ENCODE measurements around the gene STKLD1. TPM values are rescaled to one million over a fixed set of nuclear protein-coding genes. Genes with fewer than 3 reads are reported as not detected.
"Not testable (repeated sequence)": the region's sequence is repeated elsewhere in the genome, so short reads cannot be mapped to it uniquely, and the experiment has no call there.

STKLD1 gene
- total RNA-seq, 1 experiment from 2014 or later, result 4.1 TPM

DNA sequence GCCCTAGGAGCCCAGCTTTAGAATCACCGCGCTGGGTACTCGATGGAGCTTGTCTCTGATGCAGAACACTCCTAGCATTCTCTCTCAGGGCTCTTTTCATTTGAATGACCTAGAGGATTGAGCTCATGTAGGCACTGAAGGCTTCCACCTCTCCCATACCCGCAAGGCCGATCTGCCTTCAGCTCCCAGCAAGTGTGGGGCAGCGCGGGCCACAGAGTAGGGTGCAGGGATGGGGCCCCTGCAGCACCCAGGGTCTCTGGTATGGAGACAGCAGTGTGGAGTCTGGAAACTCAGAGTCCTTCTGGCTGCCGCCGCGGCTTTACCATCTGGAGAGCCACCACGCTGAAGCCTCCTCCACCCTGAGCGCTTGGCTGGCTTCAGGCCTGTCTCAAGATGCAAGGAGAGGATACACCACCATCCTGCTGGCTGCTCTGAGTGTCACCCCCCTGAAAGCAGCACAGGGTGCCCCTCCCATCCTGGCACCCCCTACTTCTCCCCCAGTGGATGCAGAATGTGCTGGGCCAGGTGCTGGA, 12.9 kb downstream of the STKLD1 start:
- no TSS peak for BruUV-seq (replicated peaks)
- TF ChIP-seq EZH2 (IDR thresholded peaks at IDR 0.05; ENCODE audit: low read length, unreplicated experiment) (no peak), EZH2phosphoT487 (IDR thresholded peaks at IDR 0.05; ENCODE audit: borderline replicate concordance, low read length) (no peak)
- TF ChIP-seq, protein P1, sequence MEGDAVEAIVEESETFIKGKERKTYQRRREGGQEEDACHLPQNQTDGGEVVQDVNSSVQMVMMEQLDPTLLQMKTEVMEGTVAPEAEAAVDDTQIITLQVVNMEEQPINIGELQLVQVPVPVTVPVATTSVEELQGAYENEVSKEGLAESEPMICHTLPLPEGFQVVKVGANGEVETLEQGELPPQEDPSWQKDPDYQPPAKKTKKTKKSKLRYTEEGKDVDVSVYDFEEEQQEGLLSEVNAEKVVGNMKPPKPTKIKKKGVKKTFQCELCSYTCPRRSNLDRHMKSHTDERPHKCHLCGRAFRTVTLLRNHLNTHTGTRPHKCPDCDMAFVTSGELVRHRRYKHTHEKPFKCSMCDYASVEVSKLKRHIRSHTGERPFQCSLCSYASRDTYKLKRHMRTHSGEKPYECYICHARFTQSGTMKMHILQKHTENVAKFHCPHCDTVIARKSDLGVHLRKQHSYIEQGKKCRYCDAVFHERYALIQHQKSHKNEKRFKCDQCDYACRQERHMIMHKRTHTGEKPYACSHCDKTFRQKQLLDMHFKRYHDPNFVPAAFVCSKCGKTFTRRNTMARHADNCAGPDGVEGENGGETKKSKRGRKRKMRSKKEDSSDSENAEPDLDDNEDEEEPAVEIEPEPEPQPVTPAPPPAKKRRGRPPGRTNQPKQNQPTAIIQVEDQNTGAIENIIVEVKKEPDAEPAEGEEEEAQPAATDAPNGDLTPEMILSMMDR (conservative IDR thresholded peaks at IDR 0.05; ENCODE audit: low read depth, low read length), result no peak

DNA sequence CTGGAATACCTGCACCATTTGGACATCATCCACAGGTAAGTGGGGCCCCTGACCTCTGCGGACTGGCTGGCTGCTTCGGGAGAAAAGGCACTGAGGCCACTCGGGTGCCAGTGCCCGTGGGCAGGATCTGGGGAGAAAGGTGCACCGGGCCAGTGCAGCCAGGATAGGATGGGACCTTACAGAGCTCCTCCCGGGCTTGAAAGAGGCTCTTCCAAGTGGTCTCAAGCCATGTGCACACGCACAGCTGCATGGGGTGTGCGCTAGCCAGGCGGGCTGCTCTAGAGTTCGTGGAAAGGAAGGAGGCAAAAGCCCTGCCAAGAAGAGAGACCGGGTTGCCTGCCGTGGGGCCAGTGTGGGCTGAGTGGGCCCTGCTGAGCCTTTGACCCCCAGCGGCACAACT, 13.4 kb downstream of the STKLD1 start:
- no peaks in the 10 kb centered on the region for H3K9me3 ChIP-seq (ENCODE audit: low read length)
- no peak overlapping the region for H3K9ac ChIP-seq (ENCODE audit: low read length)
- H3K27me3 ChIP-seq (ENCODE audit: low read length), result no peaks in the 10 kb centered on the region
- H3K79me2 ChIP-seq (ENCODE audit: low read length), result no peaks in the 10 kb centered on the region
- no TSS peak for BruUV-seq (replicated peaks)
- H3K4me2 ChIP-seq (ENCODE audit: low read length), result no peak overlapping the region
- no peaks in the 10 kb centered on the region for H3F3A ChIP-seq (ENCODE audit: low read length, unreplicated experiment)
- intact Hi-C loops (cut with micrococcal nuclease), result no loop called here
- TF ChIP-seq EZH2phosphoT487 (IDR thresholded peaks at IDR 0.05; ENCODE audit: borderline replicate concordance, low read length), result no peak
- TF ChIP-seq EZH2 (IDR thresholded peaks at IDR 0.05; ENCODE audit: low read length, unreplicated experiment), result no peak
- TF ChIP-seq, protein P1 (conservative IDR thresholded peaks at IDR 0.05; ENCODE audit: low read depth, low read length), result no peak
- ATAC-seq (no peak), DNase-seq (no peak)
- CTCF ChIA-PET, result no interaction called here
- H4K20me1 ChIP-seq (ENCODE audit: low read length), result no peaks in the 10 kb centered on the region
- H3K9me2 ChIP-seq (replicated peaks; ENCODE audit: low read length), result no peaks in the 10 kb centered on the region
- H2AFZ ChIP-seq (ENCODE audit: low read length), result no peak overlapping the region
- no peaks in the 10 kb centered on the region for H3K36me3 ChIP-seq (ENCODE audit: low read depth, low read length)
- H3K4me3 ChIP-seq (ENCODE audit: low read length), result no peak overlapping the region
- H3K27ac ChIP-seq (ENCODE audit: low read length), result no peak overlapping the region
- POLR2A ChIA-PET (ENCODE audit: unreplicated experiment), result no interaction called here
- H3K4me1 ChIP-seq (ENCODE audit: insufficient read depth, low read length), result no peaks in the 10 kb centered on the region

More for the DNA sequence above, 12.9 kb downstream of the STKLD1 start:
- H3F3A ChIP-seq (ENCODE audit: low read length, unreplicated experiment), result no peaks in the 10 kb centered on the region
- no peak overlapping the region for H3K27ac ChIP-seq (ENCODE audit: low read length)
- ATAC-seq (no peak), DNase-seq (no peak)
- ChIA-PET POLR2A (ENCODE audit: unreplicated experiment) (no interaction called here), CTCF (no interaction called here)
- H4K20me1 ChIP-seq (ENCODE audit: low read length), result no peaks in the 10 kb centered on the region
- no peaks in the 10 kb centered on the region for H3K79me2 ChIP-seq (ENCODE audit: low read length)
- H3K4me3 ChIP-seq (ENCODE audit: low read length), result no peak overlapping the region
- no peaks in the 10 kb centered on the region for H3K36me3 ChIP-seq (ENCODE audit: low read depth, low read length)
- no peak overlapping the region for H2AFZ ChIP-seq (ENCODE audit: low read length)
- no peaks in the 10 kb centered on the region for H3K9me2 ChIP-seq (replicated peaks; ENCODE audit: low read length)
- H3K9ac ChIP-seq (ENCODE audit: low read length), result no peak overlapping the region
- no peak overlapping the region for H3K4me2 ChIP-seq (ENCODE audit: low read length)
- intact Hi-C loops (cut with micrococcal nuclease), result no loop called here
- no peaks in the 10 kb centered on the region for H3K4me1 ChIP-seq (ENCODE audit: insufficient read depth, low read length)
- no peaks in the 10 kb centered on the region for H3K9me3 ChIP-seq (ENCODE audit: low read length)
- no peaks in the 10 kb centered on the region for H3K27me3 ChIP-seq (ENCODE audit: low read length)

DNA sequence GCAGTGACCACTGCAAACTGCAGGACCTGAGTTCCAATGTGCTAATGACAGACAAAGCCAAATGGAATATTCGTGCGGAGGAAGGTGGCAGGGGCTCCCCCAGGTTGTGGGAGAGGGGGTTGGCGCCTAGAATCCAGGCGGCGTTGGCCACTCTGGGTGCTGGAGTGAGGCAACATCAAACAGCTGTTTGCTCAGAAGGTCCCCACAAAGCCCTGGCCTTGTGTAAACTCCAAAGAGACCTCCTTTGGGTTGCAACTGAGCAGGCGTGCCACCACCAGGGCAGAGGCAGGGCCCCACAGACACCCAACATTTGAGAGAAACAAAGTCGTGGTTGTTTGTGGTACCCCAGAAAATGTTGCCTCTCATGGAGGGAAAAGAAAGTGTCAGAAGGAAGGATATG, 14.5 kb downstream of the STKLD1 start:
- TF ChIP-seq EZH2 (IDR thresholded peaks at IDR 0.05; ENCODE audit: low read length, unreplicated experiment), result no peak
- DNase-seq (no peak), ATAC-seq (no peak)
- POLR2A ChIA-PET (ENCODE audit: unreplicated experiment), result no interaction called here
- H3K27ac ChIP-seq (ENCODE audit: low read length), result no peak overlapping the region
- intact Hi-C loops (cut with micrococcal nuclease), result no loop called here
- H3F3A ChIP-seq (ENCODE audit: low read length, unreplicated experiment), result no peaks in the 10 kb centered on the region
- no peak overlapping the region for H3K4me3 ChIP-seq (ENCODE audit: low read length)
- no peaks in the 10 kb centered on the region for H3K27me3 ChIP-seq (ENCODE audit: low read length)
- H3K9me3 ChIP-seq (ENCODE audit: low read length), result no peaks in the 10 kb centered on the region
- BruUV-seq (replicated peaks), result no TSS peak
- H4K20me1 ChIP-seq (ENCODE audit: low read length), result no peaks in the 10 kb centered on the region
- no peaks in the 10 kb centered on the region for H3K4me1 ChIP-seq (ENCODE audit: insufficient read depth, low read length)
- CTCF ChIA-PET, result no interaction called here
- H3K9ac ChIP-seq (ENCODE audit: low read length), result no peak overlapping the region
- H3K9me2 ChIP-seq (replicated peaks; ENCODE audit: low read length), result no peaks in the 10 kb centered on the region
- no peaks in the 10 kb centered on the region for H3K36me3 ChIP-seq (ENCODE audit: low read depth, low read length)
- no peak overlapping the region for H2AFZ ChIP-seq (ENCODE audit: low read length)
- H3K79me2 ChIP-seq (ENCODE audit: low read length), result no peaks in the 10 kb centered on the region
- no peak overlapping the region for H3K4me2 ChIP-seq (ENCODE audit: low read length)

DNA sequence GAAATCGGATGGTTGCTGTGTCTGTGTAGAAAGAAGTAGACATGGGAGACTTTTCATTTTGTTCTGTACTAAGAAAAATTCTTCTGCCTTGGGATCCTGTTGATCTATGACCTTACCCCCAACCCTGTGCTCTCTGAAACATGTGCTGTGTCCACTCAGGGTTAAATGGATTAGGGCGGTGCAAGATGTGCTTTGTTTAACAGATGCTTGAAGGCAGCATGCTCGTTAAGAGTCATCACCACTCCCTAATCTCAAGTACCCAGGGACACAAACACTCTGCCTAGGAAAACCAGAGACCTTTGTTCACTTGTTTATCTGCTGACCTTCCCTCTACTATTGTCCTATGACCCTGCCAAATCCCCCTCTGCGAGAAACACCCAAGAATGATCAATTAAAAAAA, 15.3 kb downstream of the STKLD1 start:
- H3K4me2 ChIP-seq (ENCODE audit: low read length); POLR2A ChIA-PET (ENCODE audit: unreplicated experiment); H3K9me3 ChIP-seq (ENCODE audit: low read length); H3K4me3 ChIP-seq (ENCODE audit: low read length); BruUV-seq (replicated peaks); CTCF ChIA-PET; H3K9me2 ChIP-seq (replicated peaks; ENCODE audit: low read length); H4K20me1 ChIP-seq (ENCODE audit: low read length); H2AFZ ChIP-seq (ENCODE audit: low read length); H3K4me1 ChIP-seq (ENCODE audit: insufficient read depth, low read length); H3F3A ChIP-seq (ENCODE audit: low read length, unreplicated experiment); H3K9ac ChIP-seq (ENCODE audit: low read length); H3K36me3 ChIP-seq (ENCODE audit: low read depth, low read length); DNase-seq; ATAC-seq; H3K27ac ChIP-seq (ENCODE audit: low read length); H3K27me3 ChIP-seq (ENCODE audit: low read length); H3K79me2 ChIP-seq (ENCODE audit: low read length); intact Hi-C loops (cut with micrococcal nuclease): not testable (repeated sequence)

DNA sequence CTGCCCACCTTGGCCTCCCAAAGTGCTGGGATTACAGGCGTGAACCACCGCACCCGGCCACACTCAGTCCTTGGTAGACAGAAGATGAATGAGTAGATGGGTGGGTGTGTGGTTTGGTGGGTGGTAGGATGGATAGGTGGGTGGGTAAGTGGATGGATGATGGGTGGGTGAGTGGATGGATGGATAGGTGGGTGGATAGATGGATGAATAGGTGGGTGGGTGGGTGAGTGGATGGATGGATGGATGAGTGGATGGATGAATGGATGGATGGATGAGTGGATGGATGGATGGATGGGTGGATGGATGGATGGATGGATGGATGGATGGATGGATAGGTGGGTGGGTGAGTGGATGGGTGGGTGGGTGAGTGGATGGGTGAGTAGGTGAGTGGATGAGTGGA, 16.1 kb downstream of the STKLD1 start:
- H3K4me2 ChIP-seq (ENCODE audit: low read length); H3K4me3 ChIP-seq (ENCODE audit: low read length); intact Hi-C loops (cut with micrococcal nuclease); H3K27me3 ChIP-seq (ENCODE audit: low read length); H3K36me3 ChIP-seq (ENCODE audit: low read depth, low read length); ATAC-seq; H2AFZ ChIP-seq (ENCODE audit: low read length); BruUV-seq (replicated peaks); H3K9me2 ChIP-seq (replicated peaks; ENCODE audit: low read length); H3K79me2 ChIP-seq (ENCODE audit: low read length); H4K20me1 ChIP-seq (ENCODE audit: low read length); H3K9ac ChIP-seq (ENCODE audit: low read length); H3F3A ChIP-seq (ENCODE audit: low read length, unreplicated experiment); H3K27ac ChIP-seq (ENCODE audit: low read length); DNase-seq; POLR2A ChIA-PET (ENCODE audit: unreplicated experiment); H3K4me1 ChIP-seq (ENCODE audit: insufficient read depth, low read length); H3K9me3 ChIP-seq (ENCODE audit: low read length); CTCF ChIA-PET: not testable (repeated sequence)
